GM13976 (cell line): Measurements from ENCODE around the gene NSD1.
A peak's percentile ranks its signal among the peaks of the same experiment; 100 is the strongest.

Experiments used
- DNase-seq: peaks from one replicate; pipeline ENCODE4 v3.0.0; 2012; ENCODE audit warnings: low spot score
- CTCF ChIP-seq: IDR thresholded peaks from 2 replicates; pipeline ENCODE4 v1.5.1; 2012; ENCODE audit warnings: borderline replicate concordance, mild to moderate bottlenecking; ENCODE audit not compliant: insufficient read depth; ENCODE audit errors: extremely low read depth, missing control alignments, control extremely low read depth
- in situ Hi-C: fragments of 300-500 bp; cut with MboI; formaldehyde crosslinking; loops from one replicate; pipeline ENCODE4 v1.12.0; 2022; ENCODE audit warnings: low sequenced_read_pairs, mixed read lengths, inconsistent platforms; ENCODE audit not compliant: unreplicated experiment

NSD1 gene

GRCh38 chr5:177189416-177189815, 55.8 kb downstream of the NSD1 start:
- DNase-seq = no peak
- no peak for TF ChIP-seq CTCF
- in situ Hi-C loops = no loop called here

GRCh38 chr5:177189965-177190364, 56.4 kb downstream of the NSD1 start:
- no peak for DNase-seq
- no peak for TF ChIP-seq CTCF
- in situ Hi-C loops = no loop called here

GRCh38 chr5:177194268-177194667, 60.7 kb downstream of the NSD1 start:
- no peak for DNase-seq
- no peak for TF ChIP-seq CTCF
- in situ Hi-C loops = no loop called here

- DNase-seq = no peak
- TF ChIP-seq CTCF = no peak
- in situ Hi-C loops = no loop called here
These were observed 61.9 kb downstream of the NSD1 start for GRCh38 chr5:177195307-177195952.

- TF ChIP-seq CTCF = no peak
- peak; percentile 24 for DNase-seq
- in situ Hi-C loops = no loop called here
These were observed 65.2 kb downstream of the NSD1 start for GRCh38 chr5:177198738-177199137.

- no peak for TF ChIP-seq CTCF
- in situ Hi-C loops = no loop called here
- DNase-seq = no peak
These were observed 70.7 kb downstream of the NSD1 start for GRCh38 chr5:177204281-177204680.
